Measurements from ENCODE around the gene CCDC7.

The CCDC7 gene

DNA sequence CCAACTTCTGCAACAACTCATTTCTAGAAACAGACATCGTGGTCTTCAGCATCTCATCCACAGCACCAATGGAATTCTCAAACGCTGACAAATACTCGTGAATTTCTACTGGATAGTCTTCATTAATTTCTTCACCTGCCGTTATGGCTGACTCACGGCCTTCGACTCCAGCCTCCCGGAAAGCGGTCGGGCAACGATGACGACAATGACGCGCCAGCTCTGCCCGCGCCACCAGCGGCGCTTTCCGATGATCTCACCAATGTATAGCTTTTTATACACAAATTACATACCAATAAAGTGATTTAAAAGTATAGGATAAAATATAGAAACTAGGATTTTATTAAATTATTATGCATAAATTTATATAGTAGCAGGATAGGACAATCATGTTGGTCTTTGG lies 65.7 kb downstream of the CCDC7 start:
- H3K4me1 ChIP-seq (ENCODE audit: low read length) = no peaks in the 10 kb centered on the region
- H3K79me2 ChIP-seq (ENCODE audit: low read length) = no peaks in the 10 kb centered on the region
- no peaks in the 10 kb centered on the region for H3K9me2 ChIP-seq (replicated peaks; ENCODE audit: insufficient read depth, low read length)
- H3K27ac ChIP-seq (ENCODE audit: low read length) = no peak overlapping the region
- TF ChIP-seq EZH2phosphoT487 (IDR thresholded peaks at IDR 0.05; ENCODE audit: low read length) (no peak), EZH2 (optimal IDR thresholded peaks at IDR 0.05; ENCODE audit: low read depth, low read length) (no peak)
- TF ChIP-seq, protein P1, sequence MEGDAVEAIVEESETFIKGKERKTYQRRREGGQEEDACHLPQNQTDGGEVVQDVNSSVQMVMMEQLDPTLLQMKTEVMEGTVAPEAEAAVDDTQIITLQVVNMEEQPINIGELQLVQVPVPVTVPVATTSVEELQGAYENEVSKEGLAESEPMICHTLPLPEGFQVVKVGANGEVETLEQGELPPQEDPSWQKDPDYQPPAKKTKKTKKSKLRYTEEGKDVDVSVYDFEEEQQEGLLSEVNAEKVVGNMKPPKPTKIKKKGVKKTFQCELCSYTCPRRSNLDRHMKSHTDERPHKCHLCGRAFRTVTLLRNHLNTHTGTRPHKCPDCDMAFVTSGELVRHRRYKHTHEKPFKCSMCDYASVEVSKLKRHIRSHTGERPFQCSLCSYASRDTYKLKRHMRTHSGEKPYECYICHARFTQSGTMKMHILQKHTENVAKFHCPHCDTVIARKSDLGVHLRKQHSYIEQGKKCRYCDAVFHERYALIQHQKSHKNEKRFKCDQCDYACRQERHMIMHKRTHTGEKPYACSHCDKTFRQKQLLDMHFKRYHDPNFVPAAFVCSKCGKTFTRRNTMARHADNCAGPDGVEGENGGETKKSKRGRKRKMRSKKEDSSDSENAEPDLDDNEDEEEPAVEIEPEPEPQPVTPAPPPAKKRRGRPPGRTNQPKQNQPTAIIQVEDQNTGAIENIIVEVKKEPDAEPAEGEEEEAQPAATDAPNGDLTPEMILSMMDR (IDR thresholded peaks at IDR 0.05; ENCODE audit: low read length) = no peak
- H3K27me3 ChIP-seq (replicated peaks; ENCODE audit: insufficient read depth, low read length) = no peaks in the 10 kb centered on the region
- H4K20me1 ChIP-seq (ENCODE audit: insufficient read depth, low read length) = no peaks in the 10 kb centered on the region
- H3K36me3 ChIP-seq (replicated peaks; ENCODE audit: insufficient read depth, low read length) = no peaks in the 10 kb centered on the region
- no peaks in the 10 kb centered on the region for H3F3A ChIP-seq (ENCODE audit: insufficient read depth, low read length)
- DNase-seq = no peak
- no peak overlapping the region for H3K4me3 ChIP-seq (ENCODE audit: low read length)
- no peak overlapping the region for H3K4me2 ChIP-seq (ENCODE audit: low read depth, low read length)
- H3K9ac ChIP-seq (ENCODE audit: low read length) = no peak overlapping the region
- H2AFZ ChIP-seq (ENCODE audit: low read length) = no peak overlapping the region
- H3K9me3 ChIP-seq (replicated peaks; ENCODE audit: insufficient read depth, low read length) = no peaks in the 10 kb centered on the region

DNA sequence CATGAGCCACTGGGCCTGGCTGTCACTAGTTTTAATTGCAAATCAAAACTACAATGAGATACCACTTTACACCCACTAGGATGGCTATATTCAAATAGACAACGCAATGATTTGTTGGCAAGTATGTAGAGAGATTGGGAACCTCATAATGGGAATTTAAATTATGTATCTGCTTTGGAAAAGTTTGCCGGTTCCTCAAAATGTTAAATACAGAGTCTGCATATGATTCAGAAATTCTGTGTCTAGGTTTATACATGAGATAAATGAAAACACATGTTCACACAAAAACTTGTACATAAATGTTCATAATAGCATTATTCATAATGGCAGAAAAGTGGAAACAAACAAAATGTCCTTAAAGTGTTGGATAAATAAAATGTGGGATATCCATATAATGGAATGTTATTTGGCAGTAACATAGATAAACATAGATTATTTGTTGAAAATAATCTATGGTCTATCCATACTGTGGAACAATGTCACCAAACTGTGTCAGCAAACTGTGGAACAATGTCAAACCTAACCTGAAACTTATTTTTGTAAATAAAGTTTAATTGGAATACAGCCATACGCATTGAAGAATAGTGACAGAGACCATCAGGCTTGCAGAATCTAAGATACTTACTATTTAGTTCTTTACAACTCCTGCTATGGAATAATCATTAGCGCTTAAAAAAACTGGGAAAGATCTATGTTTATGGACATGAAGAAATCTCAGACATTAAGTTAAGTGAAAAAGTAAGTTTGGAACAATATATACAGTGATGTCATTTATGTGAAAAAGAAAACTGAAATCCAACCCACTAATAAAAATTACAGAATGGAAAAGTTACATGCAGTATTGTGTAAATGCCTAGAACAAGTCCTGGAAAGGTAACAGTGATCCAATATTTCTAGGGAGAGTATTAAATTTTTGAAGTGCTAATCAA lies 70.9 kb downstream of the CCDC7 start:
- no peaks in the 10 kb centered on the region for H3K27me3 ChIP-seq (replicated peaks; ENCODE audit: insufficient read depth, low read length)
- H3K9me3 ChIP-seq (replicated peaks; ENCODE audit: insufficient read depth, low read length) = no peaks in the 10 kb centered on the region
- H4K20me1 ChIP-seq (ENCODE audit: insufficient read depth, low read length) = no peaks in the 10 kb centered on the region
- H2AFZ ChIP-seq (ENCODE audit: low read length) = no peak overlapping the region
- no peak overlapping the region for H3K9ac ChIP-seq (ENCODE audit: low read length)
- no peak overlapping the region for H3K4me3 ChIP-seq (ENCODE audit: low read length)
- H3K27ac ChIP-seq (ENCODE audit: low read length) = no peak overlapping the region
- no peaks in the 10 kb centered on the region for H3K79me2 ChIP-seq (ENCODE audit: low read length)
- H3K4me1 ChIP-seq (ENCODE audit: low read length) = no peaks in the 10 kb centered on the region
- H3K9me2 ChIP-seq (replicated peaks; ENCODE audit: insufficient read depth, low read length) = no peaks in the 10 kb centered on the region
- no peaks in the 10 kb centered on the region for H3K36me3 ChIP-seq (replicated peaks; ENCODE audit: insufficient read depth, low read length)
- no peak overlapping the region for H3K4me2 ChIP-seq (ENCODE audit: low read depth, low read length)
- no peak for DNase-seq
- TF ChIP-seq EZH2phosphoT487 (IDR thresholded peaks at IDR 0.05; ENCODE audit: low read length) = no peak
- TF ChIP-seq, protein P1 (IDR thresholded peaks at IDR 0.05; ENCODE audit: low read length) = no peak
- no peak for TF ChIP-seq EZH2 (optimal IDR thresholded peaks at IDR 0.05; ENCODE audit: low read depth, low read length)
- H3F3A ChIP-seq (ENCODE audit: insufficient read depth, low read length) = no peaks in the 10 kb centered on the region

DNA sequence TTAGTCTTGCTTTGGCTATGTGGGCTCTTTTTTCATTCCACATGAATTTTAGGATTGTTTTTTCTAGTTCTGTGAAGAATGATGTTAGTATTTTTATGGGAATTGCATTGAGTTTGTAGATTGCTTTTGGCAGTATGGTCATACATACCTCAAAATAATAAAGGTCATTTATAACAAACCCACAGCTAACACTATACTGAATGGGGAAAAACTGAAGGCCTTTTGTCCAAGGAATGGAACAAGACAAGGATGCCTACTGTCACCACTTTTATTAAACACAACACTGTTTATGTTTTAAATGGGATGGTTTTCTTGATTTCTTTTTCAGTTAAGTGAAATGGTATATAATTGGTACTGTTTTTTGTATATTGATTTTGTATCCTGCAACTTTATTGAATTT lies 84.3 kb downstream of the CCDC7 start:
- H3K9me3 ChIP-seq (replicated peaks; ENCODE audit: insufficient read depth, low read length) = no peaks in the 10 kb centered on the region
- H3K27me3 ChIP-seq (replicated peaks; ENCODE audit: insufficient read depth, low read length) = no peaks in the 10 kb centered on the region
- H2AFZ ChIP-seq (ENCODE audit: low read length) = no peak overlapping the region
- no peaks in the 10 kb centered on the region for H3K79me2 ChIP-seq (ENCODE audit: low read length)
- no peak for DNase-seq
- no peak overlapping the region for H3K4me2 ChIP-seq (ENCODE audit: low read depth, low read length)
- H3F3A ChIP-seq (ENCODE audit: insufficient read depth, low read length) = no peaks in the 10 kb centered on the region
- no peaks in the 10 kb centered on the region for H3K4me1 ChIP-seq (ENCODE audit: low read length)
- no peak overlapping the region for H3K9ac ChIP-seq (ENCODE audit: low read length)
- H3K4me3 ChIP-seq (ENCODE audit: low read length) = no peak overlapping the region
- H3K27ac ChIP-seq (ENCODE audit: low read length) = no peak overlapping the region
- TF ChIP-seq EZH2phosphoT487 (IDR thresholded peaks at IDR 0.05; ENCODE audit: low read length) (no peak), EZH2 (optimal IDR thresholded peaks at IDR 0.05; ENCODE audit: low read depth, low read length) (no peak)
- TF ChIP-seq, protein P1 (IDR thresholded peaks at IDR 0.05; ENCODE audit: low read length) = no peak
- H4K20me1 ChIP-seq (ENCODE audit: insufficient read depth, low read length) = no peaks in the 10 kb centered on the region
- no peaks in the 10 kb centered on the region for H3K9me2 ChIP-seq (replicated peaks; ENCODE audit: insufficient read depth, low read length)
- no peaks in the 10 kb centered on the region for H3K36me3 ChIP-seq (replicated peaks; ENCODE audit: insufficient read depth, low read length)

Measured in MM.1S (cell line).